Right lobe of liver (tissue), 4 donors: Measurements from ENCODE around the gene PPTC7.
"Not testable (repeated sequence)": the region's sequence is repeated elsewhere in the genome, so short reads cannot be mapped to it uniquely, and the experiment has no call there.

Experiments used
- POLR2A ChIP-seq: fragments of 450-650 bp; IDR thresholded peaks from one replicate; pipeline ENCODE4 v1.6.1; 2017; ENCODE audit warnings: antibody characterized with exemption, mild to moderate bottlenecking
- TF ChIP-seq, protein P1 (sequence below), 4 donors: fragments of 200-600 bp in 3 of 4; fragments of 450-650 bp in 1 of 4; IDR thresholded peaks; one replicate each; pipeline versions ENCODE4 v1.5.1 to v1.8.0; 2016 to 2022; ENCODE audit warnings: antibody characterized with exemption in 4 of 4, mild to moderate bottlenecking in 2 of 4
- donor health status: DM: no; HTN: no; CAD: no.
- donor health status: DM: no; HTN: no; CAD: no.
- donor health status: DM: no; HTN: yes; CAD: no.

DNA sequence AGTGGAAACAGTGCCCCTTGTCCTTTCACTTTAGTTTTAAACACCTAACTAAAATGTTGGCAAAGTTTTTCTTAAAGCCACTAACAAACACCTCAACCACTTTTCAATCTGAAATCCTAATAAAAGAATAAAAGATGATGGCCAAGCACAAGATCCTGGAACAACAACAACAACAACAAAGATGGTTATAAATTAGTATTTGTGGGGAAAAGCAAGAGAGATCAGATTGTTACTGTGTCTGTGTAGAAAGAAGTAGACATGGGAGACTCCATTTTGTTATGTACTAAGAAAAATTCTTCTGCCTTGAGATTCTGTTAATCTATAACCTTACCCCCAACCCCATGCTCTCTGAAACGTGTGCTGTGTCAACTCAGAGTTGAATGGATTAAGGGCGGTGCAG, 13.3 kb downstream of the PPTC7 start:
- TF ChIP-seq, protein P1, sequence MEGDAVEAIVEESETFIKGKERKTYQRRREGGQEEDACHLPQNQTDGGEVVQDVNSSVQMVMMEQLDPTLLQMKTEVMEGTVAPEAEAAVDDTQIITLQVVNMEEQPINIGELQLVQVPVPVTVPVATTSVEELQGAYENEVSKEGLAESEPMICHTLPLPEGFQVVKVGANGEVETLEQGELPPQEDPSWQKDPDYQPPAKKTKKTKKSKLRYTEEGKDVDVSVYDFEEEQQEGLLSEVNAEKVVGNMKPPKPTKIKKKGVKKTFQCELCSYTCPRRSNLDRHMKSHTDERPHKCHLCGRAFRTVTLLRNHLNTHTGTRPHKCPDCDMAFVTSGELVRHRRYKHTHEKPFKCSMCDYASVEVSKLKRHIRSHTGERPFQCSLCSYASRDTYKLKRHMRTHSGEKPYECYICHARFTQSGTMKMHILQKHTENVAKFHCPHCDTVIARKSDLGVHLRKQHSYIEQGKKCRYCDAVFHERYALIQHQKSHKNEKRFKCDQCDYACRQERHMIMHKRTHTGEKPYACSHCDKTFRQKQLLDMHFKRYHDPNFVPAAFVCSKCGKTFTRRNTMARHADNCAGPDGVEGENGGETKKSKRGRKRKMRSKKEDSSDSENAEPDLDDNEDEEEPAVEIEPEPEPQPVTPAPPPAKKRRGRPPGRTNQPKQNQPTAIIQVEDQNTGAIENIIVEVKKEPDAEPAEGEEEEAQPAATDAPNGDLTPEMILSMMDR (IDR thresholded peaks at IDR 0.05): not testable (repeated sequence)
- not testable (repeated sequence) for TF ChIP-seq POLR2A
